AG04449 (cell line): Measurements from ENCODE around the gene RPUSD4.

ENCODE experiments used
- CTCF ChIA-PET: fragments of 350-600 bp; formaldehyde crosslinking; extraction: SDS; loops from one replicate; lab custom pipeline; 2021; ENCODE audit warnings: antibody characterized with exemption; lab: Yijun Ruan, JAX
- POLR2A ChIA-PET: fragments of 400-600, 350-600 bp; formaldehyde crosslinking; extraction: SDS; loops from one replicate; lab custom pipeline; 2020; ENCODE audit warnings: antibody characterized with exemption, inconsistent platforms; lab: Yijun Ruan, JAX
- DNase-seq: peaks from one replicate; pipeline ENCODE4 v3.0.0-alpha.2; 2010; ENCODE audit warnings: low read depth, low spot score
- H3K4me3 ChIP-seq: 2 replicates; pipeline ENCODE4 v1.5.1; 2011; ENCODE audit warnings: low read depth, mild to moderate bottlenecking, control low read depth, low read length
- TF ChIP-seq, protein P1 (sequence below): IDR thresholded peaks from one replicate; pipeline ENCODE4 v1.5.1; 2011; ENCODE audit warnings: mild to moderate bottlenecking, moderate library complexity, low read length, control low read depth, inconsistent platforms; ENCODE audit not compliant: insufficient read depth; ENCODE audit errors: missing control alignments

The RPUSD4 gene

GRCh38 chr11:126154691-126155090 is 56.8 kb downstream of the RPUSD4 start:
- ChIA-PET POLR2A (no interaction called here), CTCF (no interaction called here)

GRCh38 chr11:126153972-126154371 is 57.5 kb downstream of the RPUSD4 start:
- TF ChIP-seq, protein P1, sequence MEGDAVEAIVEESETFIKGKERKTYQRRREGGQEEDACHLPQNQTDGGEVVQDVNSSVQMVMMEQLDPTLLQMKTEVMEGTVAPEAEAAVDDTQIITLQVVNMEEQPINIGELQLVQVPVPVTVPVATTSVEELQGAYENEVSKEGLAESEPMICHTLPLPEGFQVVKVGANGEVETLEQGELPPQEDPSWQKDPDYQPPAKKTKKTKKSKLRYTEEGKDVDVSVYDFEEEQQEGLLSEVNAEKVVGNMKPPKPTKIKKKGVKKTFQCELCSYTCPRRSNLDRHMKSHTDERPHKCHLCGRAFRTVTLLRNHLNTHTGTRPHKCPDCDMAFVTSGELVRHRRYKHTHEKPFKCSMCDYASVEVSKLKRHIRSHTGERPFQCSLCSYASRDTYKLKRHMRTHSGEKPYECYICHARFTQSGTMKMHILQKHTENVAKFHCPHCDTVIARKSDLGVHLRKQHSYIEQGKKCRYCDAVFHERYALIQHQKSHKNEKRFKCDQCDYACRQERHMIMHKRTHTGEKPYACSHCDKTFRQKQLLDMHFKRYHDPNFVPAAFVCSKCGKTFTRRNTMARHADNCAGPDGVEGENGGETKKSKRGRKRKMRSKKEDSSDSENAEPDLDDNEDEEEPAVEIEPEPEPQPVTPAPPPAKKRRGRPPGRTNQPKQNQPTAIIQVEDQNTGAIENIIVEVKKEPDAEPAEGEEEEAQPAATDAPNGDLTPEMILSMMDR: no peak
- POLR2A ChIA-PET: no interaction called here
- DNase-seq: no peak
- H3K4me3 ChIP-seq: no peak overlapping the region
- CTCF ChIA-PET: no interaction called here

More at GRCh38 chr11:126154691-126155090, 56.8 kb downstream of the RPUSD4 start:
- TF ChIP-seq, protein P1: no peak
- DNase-seq: no peak
- no peak overlapping the region for H3K4me3 ChIP-seq

- POLR2A ChIA-PET: no interaction called here
These were observed 58.4 kb downstream of the RPUSD4 start for GRCh38 chr11:126153006-126153405.

GRCh38 chr11:126152586-126152985 is 58.9 kb downstream of the RPUSD4 start:
- CTCF ChIA-PET: no interaction called here

More at GRCh38 chr11:126153006-126153405, 58.4 kb downstream of the RPUSD4 start:
- DNase-seq: no peak
- no peak overlapping the region for H3K4me3 ChIP-seq
- TF ChIP-seq, protein P1: no peak
- CTCF ChIA-PET: no interaction called here

DNA sequence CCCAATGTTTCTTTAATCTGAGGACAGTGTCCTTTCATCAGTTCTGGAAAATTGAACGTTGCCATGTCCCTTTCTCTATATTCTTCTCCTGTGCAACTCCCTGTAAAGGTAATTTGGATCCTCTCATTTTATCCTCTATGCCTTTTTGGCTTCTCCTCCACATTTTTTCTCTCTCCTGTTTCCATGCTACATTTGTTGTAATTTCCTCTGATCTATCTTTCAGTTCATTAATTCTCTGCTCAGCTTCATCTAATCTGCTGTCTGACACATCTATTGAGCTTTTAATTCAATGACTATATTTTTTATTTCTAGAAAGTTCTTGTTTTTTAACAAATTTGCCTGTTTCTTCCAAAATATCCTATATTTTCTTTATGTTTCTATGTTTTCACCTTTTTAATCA is 59.3 kb downstream of the RPUSD4 start:
- no peak overlapping the region for H3K4me3 ChIP-seq
- DNase-seq: no peak
- CTCF ChIA-PET: no interaction called here
- TF ChIP-seq, protein P1: no peak
- POLR2A ChIA-PET: no interaction called here

More at GRCh38 chr11:126152586-126152985, 58.9 kb downstream of the RPUSD4 start:
- H3K4me3 ChIP-seq: no peak overlapping the region
- no peak for DNase-seq
- TF ChIP-seq, protein P1: no peak
- POLR2A ChIA-PET: no interaction called here
